ENCODE measurements around the gene TWF2. TPM values are rescaled to one million over a fixed set of nuclear protein-coding genes. Genes with fewer than 3 reads are reported as not detected.
A peak's percentile ranks its signal among the peaks of the same experiment; 100 is the strongest.

The TWF2 gene
- total and polyA plus RNA-seq, 2 of the 13 experiments (the other 11 are each of a cell fraction or from before 2014, with no cell fraction given), result 45.5 to 108 TPM

GRCh38 chr3:52278510-52279069 is 39.6 kb upstream of the TWF2 start, which contains the start of gene WDR82 (continued):
- TF ChIP-seq, protein P1, sequence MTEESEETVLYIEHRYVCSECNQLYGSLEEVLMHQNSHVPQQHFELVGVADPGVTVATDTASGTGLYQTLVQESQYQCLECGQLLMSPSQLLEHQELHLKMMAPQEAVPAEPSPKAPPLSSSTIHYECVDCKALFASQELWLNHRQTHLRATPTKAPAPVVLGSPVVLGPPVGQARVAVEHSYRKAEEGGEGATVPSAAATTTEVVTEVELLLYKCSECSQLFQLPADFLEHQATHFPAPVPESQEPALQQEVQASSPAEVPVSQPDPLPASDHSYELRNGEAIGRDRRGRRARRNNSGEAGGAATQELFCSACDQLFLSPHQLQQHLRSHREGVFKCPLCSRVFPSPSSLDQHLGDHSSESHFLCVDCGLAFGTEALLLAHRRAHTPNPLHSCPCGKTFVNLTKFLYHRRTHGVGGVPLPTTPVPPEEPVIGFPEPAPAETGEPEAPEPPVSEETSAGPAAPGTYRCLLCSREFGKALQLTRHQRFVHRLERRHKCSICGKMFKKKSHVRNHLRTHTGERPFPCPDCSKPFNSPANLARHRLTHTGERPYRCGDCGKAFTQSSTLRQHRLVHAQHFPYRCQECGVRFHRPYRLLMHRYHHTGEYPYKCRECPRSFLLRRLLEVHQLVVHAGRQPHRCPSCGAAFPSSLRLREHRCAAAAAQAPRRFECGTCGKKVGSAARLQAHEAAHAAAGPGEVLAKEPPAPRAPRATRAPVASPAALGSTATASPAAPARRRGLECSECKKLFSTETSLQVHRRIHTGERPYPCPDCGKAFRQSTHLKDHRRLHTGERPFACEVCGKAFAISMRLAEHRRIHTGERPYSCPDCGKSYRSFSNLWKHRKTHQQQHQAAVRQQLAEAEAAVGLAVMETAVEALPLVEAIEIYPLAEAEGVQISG (CRISPR knock-in tag; IDR thresholded peaks at IDR 0.05), result peak; percentile 57
- no peak for TF ChIP-seq PTBP1 (IDR thresholded peaks at IDR 0.05; ENCODE audit: low read depth, low read length, poor library complexity, severe bottlenecking)
- no peak for TF ChIP-seq ZNF17 (CRISPR knock-in tag; IDR thresholded peaks at IDR 0.05)
- TF ChIP-seq, protein P2, sequence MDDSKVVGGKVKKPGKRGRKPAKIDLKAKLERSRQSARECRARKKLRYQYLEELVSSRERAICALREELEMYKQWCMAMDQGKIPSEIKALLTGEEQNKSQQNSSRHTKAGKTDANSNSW (CRISPR knock-in tag; IDR thresholded peaks at IDR 0.05; ENCODE audit: borderline replicate concordance), result peak; percentile 70; the same call in 1 of the 2 replicates
- TF ChIP-seq ZNF253 (CRISPR knock-in tag; IDR thresholded peaks at IDR 0.05; ENCODE audit: borderline replicate concordance), result no peak
- peak; percentile 55; the same call in 1 of the 2 replicates for TF ChIP-seq ZNF256 (CRISPR knock-in tag; conservative IDR thresholded peaks at IDR 0.05)
- TF ChIP-seq ZNF816 (CRISPR knock-in tag; IDR thresholded peaks at IDR 0.05; ENCODE audit: borderline replicate concordance), result no peak
- TF ChIP-seq TIGD3 (CRISPR knock-in tag; IDR thresholded peaks at IDR 0.05; ENCODE audit: borderline replicate concordance), result no peak
- TF ChIP-seq, protein P3, sequence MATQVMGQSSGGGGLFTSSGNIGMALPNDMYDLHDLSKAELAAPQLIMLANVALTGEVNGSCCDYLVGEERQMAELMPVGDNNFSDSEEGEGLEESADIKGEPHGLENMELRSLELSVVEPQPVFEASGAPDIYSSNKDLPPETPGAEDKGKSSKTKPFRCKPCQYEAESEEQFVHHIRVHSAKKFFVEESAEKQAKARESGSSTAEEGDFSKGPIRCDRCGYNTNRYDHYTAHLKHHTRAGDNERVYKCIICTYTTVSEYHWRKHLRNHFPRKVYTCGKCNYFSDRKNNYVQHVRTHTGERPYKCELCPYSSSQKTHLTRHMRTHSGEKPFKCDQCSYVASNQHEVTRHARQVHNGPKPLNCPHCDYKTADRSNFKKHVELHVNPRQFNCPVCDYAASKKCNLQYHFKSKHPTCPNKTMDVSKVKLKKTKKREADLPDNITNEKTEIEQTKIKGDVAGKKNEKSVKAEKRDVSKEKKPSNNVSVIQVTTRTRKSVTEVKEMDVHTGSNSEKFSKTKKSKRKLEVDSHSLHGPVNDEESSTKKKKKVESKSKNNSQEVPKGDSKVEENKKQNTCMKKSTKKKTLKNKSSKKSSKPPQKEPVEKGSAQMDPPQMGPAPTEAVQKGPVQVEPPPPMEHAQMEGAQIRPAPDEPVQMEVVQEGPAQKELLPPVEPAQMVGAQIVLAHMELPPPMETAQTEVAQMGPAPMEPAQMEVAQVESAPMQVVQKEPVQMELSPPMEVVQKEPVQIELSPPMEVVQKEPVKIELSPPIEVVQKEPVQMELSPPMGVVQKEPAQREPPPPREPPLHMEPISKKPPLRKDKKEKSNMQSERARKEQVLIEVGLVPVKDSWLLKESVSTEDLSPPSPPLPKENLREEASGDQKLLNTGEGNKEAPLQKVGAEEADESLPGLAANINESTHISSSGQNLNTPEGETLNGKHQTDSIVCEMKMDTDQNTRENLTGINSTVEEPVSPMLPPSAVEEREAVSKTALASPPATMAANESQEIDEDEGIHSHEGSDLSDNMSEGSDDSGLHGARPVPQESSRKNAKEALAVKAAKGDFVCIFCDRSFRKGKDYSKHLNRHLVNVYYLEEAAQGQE (IDR thresholded peaks at IDR 0.05; ENCODE audit: borderline replicate concordance in 1 of 2, low read depth in 1 of 2, low read length in 2 of 2), result no peak
- TF ChIP-seq ZNF737 (CRISPR knock-in tag; IDR thresholded peaks at IDR 0.05; ENCODE audit: borderline replicate concordance), result no peak
- TF ChIP-seq, protein P4, sequence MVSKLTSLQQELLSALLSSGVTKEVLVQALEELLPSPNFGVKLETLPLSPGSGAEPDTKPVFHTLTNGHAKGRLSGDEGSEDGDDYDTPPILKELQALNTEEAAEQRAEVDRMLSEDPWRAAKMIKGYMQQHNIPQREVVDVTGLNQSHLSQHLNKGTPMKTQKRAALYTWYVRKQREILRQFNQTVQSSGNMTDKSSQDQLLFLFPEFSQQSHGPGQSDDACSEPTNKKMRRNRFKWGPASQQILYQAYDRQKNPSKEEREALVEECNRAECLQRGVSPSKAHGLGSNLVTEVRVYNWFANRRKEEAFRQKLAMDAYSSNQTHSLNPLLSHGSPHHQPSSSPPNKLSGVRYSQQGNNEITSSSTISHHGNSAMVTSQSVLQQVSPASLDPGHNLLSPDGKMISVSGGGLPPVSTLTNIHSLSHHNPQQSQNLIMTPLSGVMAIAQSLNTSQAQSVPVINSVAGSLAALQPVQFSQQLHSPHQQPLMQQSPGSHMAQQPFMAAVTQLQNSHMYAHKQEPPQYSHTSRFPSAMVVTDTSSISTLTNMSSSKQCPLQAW (CRISPR knock-in tag; IDR thresholded peaks at IDR 0.05), result peak; percentile 44; the same call in 1 of the 2 replicates
- TF ChIP-seq TOPORS (CRISPR knock-in tag; IDR thresholded peaks at IDR 0.05), result no peak; the same call in 1 of the 2 replicates
- TF ChIP-seq GZF1 (CRISPR knock-in tag; IDR thresholded peaks at IDR 0.05), result no peak
- no peak for TF ChIP-seq MBD4 (IDR thresholded peaks at IDR 0.05; ENCODE audit: borderline replicate concordance, low read length)
- TF ChIP-seq ZNF354B (CRISPR knock-in tag; IDR thresholded peaks at IDR 0.05), result no peak; the same call in 1 of the 2 replicates
- TF ChIP-seq ZNF678 (CRISPR knock-in tag; IDR thresholded peaks at IDR 0.05), result no peak
- no peak for TF ChIP-seq ZNF841 (CRISPR knock-in tag; IDR thresholded peaks at IDR 0.05; ENCODE audit: borderline replicate concordance)
- TF ChIP-seq RBM22 (optimal IDR thresholded peaks at IDR 0.05; ENCODE audit: low read length), result no peak
- 0 out of 2 replicates have a peak, but pooled peaks have one; percentile 49 for TF ChIP-seq TP53 (CRISPR knock-in tag; conservative IDR thresholded peaks at IDR 0.05)
